Left ventricle myocardium superior (tissue), 1 donor: Measurements from ENCODE around the gene PHAF1. TPM values are rescaled to one million over a fixed set of nuclear protein-coding genes. Genes with fewer than 3 reads are reported as not detected.

Experiments
- ATAC-seq: fragments of 200-7000 bp; cut with Tn5 transposase; one replicate; pipeline ENCODE4 v1.9.1; 2020; ENCODE audit warnings: mild to moderate bottlenecking, moderate library complexity
- DNase-seq: peaks from one replicate; pipeline ENCODE4 v3.0.0-alpha.2; 2020
- intact Hi-C: fragments of 100-400 bp; cut with micrococcal nuclease; formaldehyde crosslinking; loops from one replicate; pipeline ENCODE4 v1.11.0; 2022
- total RNA-seq: library from RNA; stranded (reverse); fragmentation: NEBNext Ultra II Directional; extraction: Animal tissue kit (Norgen Biotek cat#: 25700); gene quantifications from one replicate; pipeline ENCODE4 v1.2.1, GENCODE V29; 2021
- donor health status: DM: no; HTN: yes; CAD: no; lungs with severe emphysema.

PHAF1 gene
- total RNA-seq, 1 donor from 2014 or later = 10.7 TPM

DNA sequence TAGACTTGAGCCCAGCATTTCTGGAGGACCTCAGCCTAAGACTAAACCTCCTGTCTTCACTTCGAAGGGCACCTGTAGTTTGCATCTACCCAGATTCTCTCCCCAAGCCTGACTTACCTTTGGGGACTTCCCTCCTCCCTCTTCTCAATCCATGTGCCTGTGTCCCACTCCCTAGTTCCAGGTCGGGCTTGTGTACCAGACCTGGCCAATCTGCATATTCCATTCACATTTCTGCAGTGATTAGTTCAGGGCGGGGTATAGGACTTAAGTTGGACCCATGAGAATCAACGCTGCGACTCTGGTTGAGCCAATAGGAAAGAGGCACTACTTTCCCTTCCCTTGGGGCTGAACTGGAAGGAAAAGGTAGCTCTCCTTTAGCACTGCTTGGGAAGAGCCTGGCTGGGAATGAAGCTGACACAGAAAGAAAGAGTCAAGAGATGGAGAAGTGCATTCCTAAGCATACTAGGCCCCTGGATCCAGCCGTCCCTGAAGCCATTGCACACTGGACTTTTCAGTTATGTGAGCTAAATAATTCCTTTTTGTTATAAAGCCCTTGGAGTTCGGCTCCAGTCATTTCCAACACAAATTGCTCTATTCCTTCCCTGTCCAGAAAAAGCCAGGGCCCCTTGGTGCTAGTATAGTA lies 47.5 kb downstream of the PHAF1 start:
- intact Hi-C loops = loop anchor here (5.0 kb wide), 1 partner anchor 180 kb away; no protein-coding TSS in a partner anchor
- ATAC-seq = no peak
- no peak for DNase-seq

DNA sequence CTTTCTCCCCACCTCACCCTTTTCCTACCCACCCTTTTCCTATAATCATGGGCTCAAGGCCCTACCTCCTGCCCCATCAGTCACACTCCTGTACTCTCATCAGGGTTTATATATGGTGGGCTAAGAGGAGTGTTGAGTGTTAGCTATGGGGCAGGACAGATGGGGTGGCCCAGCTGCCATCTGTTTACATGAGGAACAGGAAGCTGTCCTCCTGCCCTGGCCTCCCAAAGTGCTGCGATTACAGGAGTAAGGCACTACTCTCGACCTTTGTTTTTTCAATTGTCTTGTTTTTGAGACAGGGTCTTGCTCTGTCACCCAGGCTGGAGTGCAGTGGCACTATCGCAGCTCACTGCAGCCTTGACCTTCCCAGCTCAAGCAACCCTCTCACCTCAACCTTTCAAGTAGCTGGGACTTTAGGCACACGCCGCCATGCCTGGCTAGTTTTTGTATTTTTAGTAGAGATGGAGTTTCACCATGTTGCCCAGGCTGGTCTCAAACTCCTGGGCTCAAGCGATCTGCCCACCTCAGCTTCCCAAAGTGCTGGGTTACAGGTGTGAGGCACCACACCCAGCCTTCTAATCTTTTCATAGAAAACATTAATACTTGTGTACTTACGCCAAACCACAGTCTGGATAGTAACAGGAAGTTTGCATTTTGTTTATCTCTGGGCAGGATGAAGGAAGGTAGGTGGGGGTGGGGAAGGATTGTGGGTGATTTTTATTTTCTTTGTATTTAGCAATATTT lies 48.3 kb downstream of the PHAF1 start:
- DNase-seq (no peak), ATAC-seq (no peak)
- intact Hi-C loops = loop anchor here (5.0 kb wide), 1 partner anchor 181 kb away; no protein-coding TSS in a partner anchor

DNA sequence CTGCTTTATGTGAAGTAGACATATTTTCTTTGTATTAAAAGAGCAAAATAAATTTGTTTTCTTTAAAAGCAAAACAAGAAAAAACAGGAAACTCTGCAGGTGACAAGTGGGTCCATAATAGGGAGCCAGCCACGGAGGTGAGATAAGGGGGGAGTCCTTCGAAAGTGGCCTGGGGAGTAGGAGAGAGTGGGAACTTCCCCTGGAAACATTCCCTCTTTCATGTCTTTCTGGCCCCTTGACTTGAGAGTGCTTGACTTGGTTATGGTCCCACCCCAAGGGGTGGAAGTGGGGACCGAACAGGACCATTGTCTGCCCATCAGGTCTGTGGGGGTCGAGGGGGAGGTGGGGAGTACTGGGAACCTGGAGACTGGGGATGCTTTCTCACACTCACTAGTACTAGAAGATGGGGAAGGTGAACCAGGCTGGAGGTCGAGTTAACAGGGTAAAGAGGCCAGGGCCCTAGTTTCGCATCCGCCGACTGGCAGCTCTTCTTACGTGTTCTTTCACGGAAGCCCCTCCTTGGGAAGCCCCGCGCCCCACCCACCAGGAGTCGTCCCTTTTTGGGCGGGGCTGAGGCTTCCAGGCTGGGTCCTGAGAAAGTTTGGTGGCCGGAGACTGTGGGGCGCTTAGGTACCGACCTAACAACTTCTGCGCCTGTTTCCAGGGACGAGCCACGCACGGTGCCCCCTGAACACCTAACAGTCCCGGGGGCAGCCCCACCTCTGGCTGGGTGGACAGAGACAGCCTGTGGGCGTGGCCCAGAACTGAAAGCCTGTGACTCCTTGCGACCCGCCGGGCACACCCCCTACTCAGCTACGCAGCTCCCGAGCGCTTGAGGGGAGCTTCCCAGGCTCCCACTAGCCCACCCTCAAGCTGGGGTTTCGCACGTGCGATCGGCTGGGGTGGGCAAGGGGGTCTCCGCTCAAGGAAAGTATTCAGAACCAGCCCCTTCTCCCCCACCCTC lies 49.2 kb downstream of the PHAF1 start:
- intact Hi-C loops = loop anchor here (5.0 kb wide), 1 partner anchor 182 kb away; no protein-coding TSS in a partner anchor
- DNase-seq (peak; percentile 66), ATAC-seq (no peak)

DNA sequence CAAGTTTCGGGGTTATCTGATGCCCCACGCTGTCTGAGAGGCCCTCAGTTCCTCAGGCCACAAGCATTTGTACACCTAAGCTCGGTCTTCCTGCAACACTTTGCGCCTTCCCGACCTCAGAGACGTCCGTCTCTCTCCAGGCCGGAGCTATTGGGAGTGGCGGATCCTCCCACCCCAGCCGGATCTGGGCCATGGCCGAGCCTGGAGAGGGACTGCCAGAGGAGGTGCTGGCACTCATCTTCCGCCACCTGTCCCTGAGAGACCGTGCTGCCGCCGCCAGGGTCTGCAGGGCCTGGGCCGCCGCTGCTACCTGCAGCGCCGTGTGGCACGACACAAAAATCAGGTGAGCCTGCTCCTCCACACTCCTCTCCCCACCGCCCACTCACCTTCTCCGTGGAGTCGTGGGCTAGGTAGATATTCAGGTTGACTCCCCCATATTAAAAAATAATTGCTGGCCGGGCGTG lies 51.9 kb downstream of the PHAF1 start:
- ATAC-seq (peak; percentile 41), DNase-seq (peak; percentile 80)
- intact Hi-C loops = no loop called here

DNA sequence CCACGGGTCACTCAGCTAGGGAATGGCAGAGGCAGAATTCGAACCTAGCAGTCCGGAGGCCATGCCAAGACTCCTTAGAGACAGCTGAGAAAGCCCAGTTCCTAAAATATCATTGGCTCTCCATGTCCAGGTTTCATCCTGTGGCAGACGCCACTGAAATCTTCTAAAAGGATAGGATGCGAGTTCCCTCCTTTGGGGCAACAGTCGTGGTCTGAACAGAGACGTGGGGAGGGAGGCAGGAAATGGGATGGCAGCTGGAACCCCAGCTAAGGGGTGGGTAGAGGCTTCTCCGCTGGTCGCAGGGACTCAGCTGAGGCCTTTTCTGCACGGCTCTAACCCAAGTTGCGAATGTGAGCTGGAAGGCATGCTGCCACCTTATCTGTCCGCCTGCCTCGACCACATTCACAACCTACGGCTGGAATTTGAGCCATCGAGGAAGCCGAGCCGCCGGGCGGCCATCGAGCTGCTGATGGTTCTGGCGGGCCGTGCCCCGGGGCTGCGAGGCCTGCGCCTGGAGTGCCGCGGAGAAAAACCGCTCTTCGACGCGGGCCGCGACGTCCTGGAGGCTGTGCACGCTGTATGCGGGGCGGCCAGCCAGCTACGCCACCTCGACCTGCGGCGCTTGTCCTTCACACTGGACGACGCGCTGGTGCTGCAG lies 52.9 kb downstream of the PHAF1 start:
- DNase-seq = no peak
- no peak for ATAC-seq
- intact Hi-C loops = no loop called here

DNA sequence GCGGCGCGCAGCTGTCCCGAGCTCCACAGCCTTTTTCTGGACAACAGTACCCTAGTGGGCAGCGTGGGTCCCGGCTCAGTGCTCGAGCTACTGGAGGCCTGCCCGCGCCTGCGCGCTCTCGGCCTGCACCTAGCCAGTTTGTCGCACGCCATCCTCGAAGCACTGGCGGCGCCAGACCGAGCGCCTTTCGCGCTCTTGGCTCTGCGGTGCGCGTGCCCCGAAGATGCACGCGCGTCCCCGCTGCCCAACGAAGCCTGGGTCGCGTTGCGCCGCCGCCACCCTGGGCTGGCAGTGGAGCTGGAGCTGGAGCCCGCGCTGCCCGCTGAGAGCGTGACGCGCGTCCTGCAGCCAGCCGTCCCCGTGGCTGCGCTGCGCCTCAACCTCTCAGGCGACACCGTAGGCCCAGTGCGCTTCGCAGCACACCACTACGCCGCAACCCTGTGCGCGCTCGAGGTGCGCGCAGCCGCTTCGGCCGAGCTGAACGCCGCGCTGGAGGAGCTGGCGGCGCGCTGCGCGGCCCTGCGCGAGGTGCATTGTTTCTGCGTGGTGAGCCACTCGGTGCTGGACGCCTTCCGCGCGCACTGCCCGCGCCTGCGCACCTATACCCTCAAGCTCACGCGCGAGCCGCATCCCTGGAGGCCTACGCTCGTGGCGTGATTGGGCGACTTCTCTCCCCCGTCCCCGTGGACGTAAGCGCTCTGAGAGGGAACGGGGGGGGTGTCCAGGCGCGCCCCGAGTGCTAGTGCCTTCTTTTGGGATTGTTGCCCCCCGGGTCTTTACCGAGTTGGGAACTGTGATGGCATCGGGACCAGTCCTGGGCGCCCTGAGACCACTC lies 53.6 kb downstream of the PHAF1 start:
- DNase-seq = peak; percentile 83
- intact Hi-C loops = no loop called here
- ATAC-seq = peak; percentile 44

DNA sequence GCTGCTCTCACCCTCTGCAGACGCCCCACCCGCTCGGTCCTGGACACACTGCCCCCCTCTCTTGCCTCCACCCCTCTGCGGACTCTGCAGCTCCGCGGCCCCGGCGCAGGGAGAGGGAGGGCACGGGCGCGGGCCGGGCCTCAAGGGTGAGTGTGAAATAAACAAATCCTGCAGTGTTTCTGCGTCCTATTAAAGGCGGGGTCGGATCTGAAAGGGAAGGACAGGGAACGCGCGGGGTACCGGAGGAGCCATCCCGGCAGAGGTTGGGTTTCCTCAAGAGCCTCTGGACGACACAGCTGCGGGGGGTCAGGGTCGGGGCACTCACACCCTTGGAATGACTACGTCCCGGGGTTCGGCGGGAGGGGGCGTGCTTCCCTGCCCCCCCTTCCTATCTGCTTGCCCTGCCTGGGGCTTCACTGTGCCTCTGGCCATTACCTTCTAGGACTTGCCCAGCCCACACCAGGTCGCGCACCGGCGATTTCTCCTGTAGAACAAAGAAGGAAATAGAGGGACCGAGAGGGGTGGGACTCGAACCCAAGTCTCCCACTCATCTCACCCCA lies 54.3 kb downstream of the PHAF1 start:
- intact Hi-C loops = no loop called here

DNA sequence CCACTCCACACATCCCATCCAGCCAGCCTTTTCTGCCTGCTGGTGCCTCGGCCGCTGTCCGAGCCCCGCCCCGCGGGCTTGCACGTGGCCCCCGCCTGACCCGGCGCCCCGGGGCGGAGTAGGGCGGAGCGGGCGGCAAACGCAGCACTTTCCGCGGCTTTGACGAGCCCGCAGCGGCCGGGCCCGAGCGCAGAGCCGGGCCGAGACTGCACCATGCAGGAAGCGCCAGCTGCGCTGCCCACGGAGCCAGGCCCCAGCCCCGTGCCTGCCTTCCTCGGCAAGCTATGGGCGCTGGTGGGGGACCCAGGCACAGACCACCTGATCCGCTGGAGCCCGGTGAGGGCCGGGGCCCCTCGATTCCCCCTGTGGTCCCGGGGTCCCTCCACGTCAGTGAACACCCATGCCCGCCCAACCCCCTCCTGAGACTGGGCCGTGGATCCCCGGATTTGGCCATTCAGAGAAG lies 54.9 kb downstream of the PHAF1 start, which contains the start of gene HSF4:
TSS of gene HSF4 (plus strand) at position 147 of the 463 bp plus-strand sequence. CDS start at position 214, 67 bp downstream.
- intact Hi-C loops = no loop called here
- DNase-seq (peak; percentile 90), ATAC-seq (peak; percentile 52)

More for the DNA sequence above, 54.3 kb downstream of the PHAF1 start:
- DNase-seq (peak; percentile 58), ATAC-seq (peak; percentile 11)

DNA sequence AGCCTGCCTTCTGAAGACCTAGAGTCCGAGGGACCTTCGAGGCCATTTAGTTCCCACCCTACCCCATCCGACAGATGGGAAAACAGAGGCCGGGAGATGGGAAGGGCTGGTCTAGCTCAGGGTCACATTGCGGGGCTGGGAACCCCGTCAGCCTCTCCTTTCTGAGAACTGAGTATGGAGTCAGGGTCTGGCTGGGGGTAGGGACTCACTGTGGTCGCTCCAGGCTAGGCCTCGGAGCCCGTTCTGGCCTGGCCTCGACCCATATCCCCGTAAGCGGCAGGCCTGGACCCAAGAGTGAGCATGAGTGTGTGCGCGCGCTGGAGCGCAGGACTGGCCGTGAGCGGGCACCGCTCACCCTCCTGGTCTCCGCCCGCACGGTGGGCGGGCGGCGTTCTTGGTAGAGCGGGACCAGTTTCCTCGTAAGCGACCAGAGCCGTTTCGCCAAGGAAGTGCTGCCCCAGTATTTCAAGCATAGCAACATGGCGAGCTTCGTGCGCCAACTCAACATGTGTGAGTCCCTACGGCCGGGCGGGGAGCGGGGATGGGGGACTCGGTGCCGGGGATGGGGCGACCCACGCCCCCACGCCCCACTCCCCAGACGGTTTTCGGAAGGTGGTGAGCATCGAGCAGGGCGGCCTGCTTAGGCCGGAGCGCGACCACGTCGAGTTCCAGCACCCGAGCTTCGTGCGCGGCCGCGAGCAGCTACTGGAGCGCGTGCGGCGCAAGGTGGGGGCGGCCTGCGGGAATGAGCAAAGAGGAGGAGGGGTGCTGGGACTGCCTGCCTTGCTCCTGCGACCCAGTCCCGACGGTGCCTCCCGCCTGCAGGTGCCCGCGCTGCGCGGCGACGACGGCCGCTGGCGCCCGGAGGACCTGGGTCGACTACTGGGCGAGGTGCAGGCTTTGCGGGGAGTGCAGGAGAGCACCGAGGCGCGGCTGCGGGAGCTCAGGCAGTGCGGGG lies 55.7 kb downstream of the PHAF1 start:
- intact Hi-C loops = no loop called here
- ATAC-seq = no peak
- no peak for DNase-seq

DNA sequence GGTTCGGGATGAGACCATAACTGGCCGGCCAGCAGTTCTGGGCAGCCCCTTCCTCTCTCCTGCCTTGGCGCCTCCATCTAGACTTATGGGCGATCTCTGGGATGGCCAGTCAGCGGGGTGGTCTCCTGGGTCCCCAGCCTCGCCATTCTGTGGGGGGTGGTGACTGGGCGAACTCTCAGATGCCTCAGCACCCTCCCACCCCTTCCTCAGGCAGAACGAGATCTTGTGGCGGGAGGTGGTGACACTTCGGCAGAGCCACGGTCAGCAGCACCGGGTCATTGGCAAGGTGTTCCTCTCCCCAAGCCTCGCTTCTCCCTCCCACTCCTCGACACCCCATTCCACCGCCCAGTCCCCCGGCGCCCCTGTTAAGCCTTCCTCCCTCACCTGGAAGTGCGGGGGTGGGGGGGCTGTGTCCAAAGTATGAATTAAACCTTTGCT lies 56.4 kb downstream of the PHAF1 start:
- intact Hi-C loops = no loop called here

DNA sequence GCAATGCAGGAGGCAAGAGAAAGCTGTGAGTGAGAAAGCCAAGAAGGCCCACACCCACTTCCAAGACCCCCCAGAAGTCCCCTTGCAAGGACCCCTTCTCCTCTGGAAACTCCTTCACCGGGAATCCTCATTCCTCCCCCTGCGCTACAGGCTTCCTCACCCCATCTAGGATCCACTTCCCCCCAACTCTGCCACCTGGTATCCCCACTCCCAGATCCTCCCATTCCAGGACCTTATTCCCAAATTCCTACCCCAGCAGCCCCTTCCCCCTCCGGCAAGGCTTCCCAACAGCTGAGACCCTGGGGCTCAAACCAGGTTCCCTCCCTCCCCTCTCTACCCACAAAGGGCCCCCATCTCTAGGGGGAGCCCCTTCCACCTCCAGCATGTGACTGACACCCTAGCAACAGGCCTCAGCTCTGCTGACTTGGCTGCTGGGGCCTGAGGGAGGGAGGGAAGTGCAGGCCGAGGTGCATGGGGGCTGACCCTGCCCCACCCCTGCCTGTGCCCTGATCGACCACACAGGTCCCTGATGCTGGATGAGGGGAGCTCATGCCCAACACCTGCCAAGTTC lies 56.9 kb downstream of the PHAF1 start:
- ATAC-seq (no peak), DNase-seq (no peak)
- intact Hi-C loops = no loop called here

More for the DNA sequence above, 56.4 kb downstream of the PHAF1 start:
- ATAC-seq = no peak
- DNase-seq = no peak

DNA sequence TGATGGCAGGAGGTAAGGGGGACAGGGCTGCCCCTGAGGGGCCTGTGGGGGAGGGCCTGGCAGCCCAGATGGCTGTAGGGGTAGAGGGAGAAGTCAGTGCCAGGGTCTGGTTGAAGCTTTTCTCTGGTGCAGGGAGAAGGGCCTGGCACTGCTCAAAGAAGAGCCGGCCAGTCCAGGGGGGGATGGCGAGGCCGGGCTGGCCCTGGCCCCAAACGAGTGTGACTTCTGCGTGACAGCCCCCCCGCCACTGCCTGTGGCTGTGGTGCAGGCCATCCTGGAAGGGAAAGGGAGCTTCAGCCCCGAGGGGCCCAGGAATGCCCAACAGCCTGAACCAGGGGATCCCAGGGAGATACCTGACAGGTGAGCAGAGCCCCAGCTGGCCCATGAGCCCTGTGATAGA lies 57.8 kb downstream of the PHAF1 start:
- intact Hi-C loops = no loop called here
- DNase-seq (no peak), ATAC-seq (no peak)

DNA sequence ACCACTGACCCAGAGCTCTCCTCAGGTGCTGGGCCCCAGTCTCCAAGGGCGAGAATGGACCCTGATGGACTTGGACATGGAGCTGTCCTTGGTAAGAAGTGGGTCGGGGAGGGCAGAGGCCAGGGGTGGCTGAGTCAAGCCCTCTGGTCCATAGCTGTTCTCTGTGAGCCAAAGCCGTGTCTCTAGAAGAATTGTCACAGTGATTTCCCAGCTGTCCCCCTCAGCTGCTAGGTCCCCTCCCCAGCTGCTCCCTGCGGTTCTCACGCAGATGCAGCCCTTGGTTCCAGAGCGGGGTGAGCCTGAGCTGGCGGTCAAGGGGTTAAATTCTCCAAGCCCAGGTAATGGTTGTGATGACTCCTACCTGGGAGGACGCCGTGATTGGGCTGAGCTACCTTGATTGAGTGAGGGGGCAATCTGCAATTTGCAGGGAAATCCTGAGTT lies 59.3 kb downstream of the PHAF1 start:
- intact Hi-C loops = no loop called here
- ATAC-seq (no peak), DNase-seq (no peak)

DNA sequence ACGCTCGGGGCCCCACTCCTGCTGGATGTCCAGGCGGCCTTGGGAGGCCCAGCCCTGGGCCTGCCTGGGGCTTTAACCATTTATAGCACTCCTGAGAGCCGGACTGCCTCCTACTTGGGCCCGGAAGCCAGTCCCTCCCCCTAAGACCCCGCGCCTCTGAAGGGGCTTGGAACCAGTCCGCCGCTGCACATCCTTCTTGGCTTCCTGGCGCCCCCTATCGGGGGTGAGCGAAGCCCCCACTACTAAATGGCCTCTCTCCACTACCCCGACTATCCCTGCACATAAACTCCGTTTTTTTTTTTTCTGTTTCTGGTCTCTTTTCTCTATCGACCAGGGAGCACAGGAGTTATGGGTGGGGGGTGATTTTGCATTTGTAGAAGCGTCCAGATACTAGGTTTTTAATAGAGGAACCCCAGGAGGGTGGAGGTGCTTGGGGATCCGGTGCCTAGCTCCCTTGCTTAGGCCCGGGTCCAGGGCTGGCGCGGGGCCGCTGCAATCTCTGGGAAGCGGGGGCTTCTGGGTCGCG lies 60.0 kb downstream of the PHAF1 start:
- DNase-seq (peak; percentile 69), ATAC-seq (peak; percentile 3)
- intact Hi-C loops = no loop called here

DNA sequence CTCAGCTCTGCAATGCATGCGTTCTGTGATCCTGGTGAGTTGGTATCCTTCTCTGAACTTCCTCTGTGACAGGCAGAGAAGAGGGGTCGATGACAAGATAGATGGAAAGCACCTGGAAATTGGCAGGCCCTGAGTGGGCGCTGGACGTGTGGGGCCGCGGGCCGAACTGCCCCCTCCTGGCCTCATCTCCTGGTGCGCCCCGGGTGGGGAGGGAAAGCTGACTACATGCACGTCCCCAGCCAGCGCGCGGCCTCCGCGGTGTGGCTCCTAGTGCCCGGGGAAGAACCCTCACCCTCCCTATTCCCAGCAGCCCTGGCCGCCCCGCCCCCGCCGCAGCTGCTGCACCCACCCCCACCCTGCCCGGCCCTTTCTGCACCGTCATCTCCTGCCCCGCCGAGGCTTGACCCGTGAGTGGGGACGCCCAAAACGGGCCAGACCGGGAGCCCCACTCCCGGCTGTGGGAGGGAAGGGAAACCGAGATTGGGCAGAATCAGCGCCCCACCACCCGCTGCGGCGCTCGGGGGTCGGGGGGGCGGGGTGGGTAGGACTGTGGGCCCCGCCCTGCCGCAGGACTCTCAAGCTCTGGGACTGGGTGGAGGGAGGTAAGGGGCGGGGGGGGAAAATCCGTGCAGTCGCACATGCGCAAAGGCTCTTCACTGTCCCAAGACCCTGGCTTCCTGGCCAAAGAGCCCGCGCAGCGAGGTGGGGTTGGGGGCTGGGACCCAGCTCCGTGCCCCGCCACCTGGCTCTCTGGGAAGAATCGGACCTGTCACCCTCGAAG lies 60.6 kb downstream of the PHAF1 start, which contains the start of gene NOL3:
TSS of gene NOL3 (plus strand) at position 371 of the 781 bp plus-strand sequence.
- DNase-seq (peak; percentile 93), ATAC-seq (peak; percentile 72)
- intact Hi-C loops = no loop called here
